ENCODE results near the gene IGFBPL1.
"Not testable (repeated sequence)": the region's sequence is repeated elsewhere in the genome, so short reads cannot be mapped to it uniquely, and the experiment has no call there.

Gene IGFBPL1

GRCh38 chr9:38404314-38404713 is 19.9 kb downstream of the IGFBPL1 start:
- Histone ChIP-seq H3K27ac (ENCODE audit: low read depth, low read length) (no peak overlapping the region), H3K79me2 (ENCODE audit: control insufficient read depth, low read length) (no peaks in the 10 kb centered on the region), H4K20me1 (ENCODE audit: control insufficient read depth, insufficient read depth, low read depth, low read length) (no peaks in the 10 kb centered on the region), H3K9me3 (ENCODE audit: control insufficient read depth, insufficient read depth, low read length) (no peaks in the 10 kb centered on the region), H3K4me2 (ENCODE audit: low read length) (no peak overlapping the region), H3F3A (ENCODE audit: control insufficient read depth, insufficient read depth) (no peaks in the 10 kb centered on the region), H3K9me2 (replicated peaks; ENCODE audit: control insufficient read depth, low read length) (no peaks in the 10 kb centered on the region), H3K4me1 (ENCODE audit: control insufficient read depth, low read length) (peaks cover 4% of the 10 kb centered on the region; the same call in 1 of the 2 replicates), H3K4me3 (ENCODE audit: low read length) (no peak overlapping the region), H3K36me3 (ENCODE audit: control insufficient read depth, low read length) (no peaks in the 10 kb centered on the region), H3K27me3 (ENCODE audit: control insufficient read depth, low read length) (peaks cover 9% of the 10 kb centered on the region)
- TF ChIP-seq EZH2phosphoT487 (IDR thresholded peaks at IDR 0.05; ENCODE audit: borderline replicate concordance, low read length) = no peak
- no peak for TF ChIP-seq CTCF (IDR thresholded peaks at IDR 0.05; ENCODE audit: low read depth, low read length, poor library complexity, severe bottlenecking)

- Histone ChIP-seq H3K79me2 (ENCODE audit: control insufficient read depth, low read length) (no peaks in the 10 kb centered on the region), H4K20me1 (ENCODE audit: control insufficient read depth, insufficient read depth, low read depth, low read length) (no peaks in the 10 kb centered on the region), H3K4me1 (ENCODE audit: control insufficient read depth, low read length) (peaks cover 4% of the 10 kb centered on the region; the same call in 1 of the 2 replicates), H3K27me3 (ENCODE audit: control insufficient read depth, low read length) (peaks cover 9% of the 10 kb centered on the region), H3K4me3 (ENCODE audit: low read length) (no peak overlapping the region), H3F3A (ENCODE audit: control insufficient read depth, insufficient read depth) (no peaks in the 10 kb centered on the region), H3K9me2 (replicated peaks; ENCODE audit: control insufficient read depth, low read length) (no peaks in the 10 kb centered on the region), H3K27ac (ENCODE audit: low read depth, low read length) (no peak overlapping the region), H3K4me2 (ENCODE audit: low read length) (no peak overlapping the region), H3K36me3 (ENCODE audit: control insufficient read depth, low read length) (peaks cover 5% of the 10 kb centered on the region; the same call in 1 of the 2 replicates), H3K9me3 (ENCODE audit: control insufficient read depth, insufficient read depth, low read length) (no peaks in the 10 kb centered on the region)
- TF ChIP-seq CTCF (IDR thresholded peaks at IDR 0.05; ENCODE audit: low read depth, low read length, poor library complexity, severe bottlenecking) (no peak), EZH2phosphoT487 (IDR thresholded peaks at IDR 0.05; ENCODE audit: borderline replicate concordance, low read length) (no peak)
These were observed 22.3 kb downstream of the IGFBPL1 start for GRCh38 chr9:38401994-38402393.

GRCh38 chr9:38399191-38399590 is 25.1 kb downstream of the IGFBPL1 start:
- H3K9me3 ChIP-seq (ENCODE audit: control insufficient read depth, insufficient read depth, low read length); H3K4me1 ChIP-seq (ENCODE audit: control insufficient read depth, low read length); H3K4me2 ChIP-seq (ENCODE audit: low read length); H3K4me3 ChIP-seq (ENCODE audit: low read length); H3K27me3 ChIP-seq (ENCODE audit: control insufficient read depth, low read length); H3K79me2 ChIP-seq (ENCODE audit: control insufficient read depth, low read length); H3K9me2 ChIP-seq (replicated peaks; ENCODE audit: control insufficient read depth, low read length); H4K20me1 ChIP-seq (ENCODE audit: control insufficient read depth, insufficient read depth, low read depth, low read length); H3K36me3 ChIP-seq (ENCODE audit: control insufficient read depth, low read length); H3K27ac ChIP-seq (ENCODE audit: low read depth, low read length); H3F3A ChIP-seq (ENCODE audit: control insufficient read depth, insufficient read depth): not testable (repeated sequence)

- no peak overlapping the region for H3K4me3 ChIP-seq (ENCODE audit: low read length)
- H3K36me3 ChIP-seq (ENCODE audit: control insufficient read depth, low read length) = peaks cover 9% of the 10 kb centered on the region
These were observed 27.9 kb downstream of the IGFBPL1 start for GRCh38 chr9:38396371-38396671.

More at GRCh38 chr9:38396371-38396671, 27.9 kb downstream of the IGFBPL1 start:
- no peaks in the 10 kb centered on the region for H3F3A ChIP-seq (ENCODE audit: control insufficient read depth, insufficient read depth)
- H3K27ac ChIP-seq (ENCODE audit: low read depth, low read length) = no peak overlapping the region
- no peaks in the 10 kb centered on the region for H3K9me3 ChIP-seq (ENCODE audit: control insufficient read depth, insufficient read depth, low read length)
- peaks cover 7% of the 10 kb centered on the region for H3K79me2 ChIP-seq (ENCODE audit: control insufficient read depth, low read length)
- TF ChIP-seq CTCF (IDR thresholded peaks at IDR 0.05; ENCODE audit: low read depth, low read length, poor library complexity, severe bottlenecking) (no peak), EZH2phosphoT487 (IDR thresholded peaks at IDR 0.05; ENCODE audit: borderline replicate concordance, low read length) (no peak)
- no peak overlapping the region for H3K4me2 ChIP-seq (ENCODE audit: low read length)
- no peaks in the 10 kb centered on the region for H4K20me1 ChIP-seq (ENCODE audit: control insufficient read depth, insufficient read depth, low read depth, low read length)
- peaks cover 9% of the 10 kb centered on the region for H3K27me3 ChIP-seq (ENCODE audit: control insufficient read depth, low read length)
- H3K9me2 ChIP-seq (replicated peaks; ENCODE audit: control insufficient read depth, low read length) = no peaks in the 10 kb centered on the region
- peaks cover 12% of the 10 kb centered on the region for H3K4me1 ChIP-seq (ENCODE audit: control insufficient read depth, low read length)
